Endothelial cell of umbilical vein (primary cell): Measurements from ENCODE around the gene CASP9. TPM values are rescaled to one million over a fixed set of nuclear protein-coding genes. Genes with fewer than 3 reads are reported as not detected.
"Not testable (repeated sequence)": the region's sequence is repeated elsewhere in the genome, so short reads cannot be mapped to it uniquely, and the experiment has no call there.

Source experiments
- BruUV-seq: library from RNA; stranded (reverse); fragments of 400-500 nt; replicated peaks from 2 replicates; lab custom pipeline; 2021; lab: Mats Ljungman, UMichigan
- CTCF ChIA-PET: fragments of 300-600, 350-600 bp; sonication (Branson Sonifier 250); formaldehyde crosslinking; loops from one replicate; lab custom pipeline; 2021; ENCODE audit warnings: antibody characterized with exemption, inconsistent platforms; lab: Charles Lee
- POLR2A ChIA-PET: fragments of 300-600, 350-600 bp; sonication (Branson Sonifier 250); formaldehyde crosslinking; loops from one replicate; lab custom pipeline; 2021; ENCODE audit warnings: antibody characterized with exemption, inconsistent platforms; lab: Charles Lee
- DNase-seq: peaks from one replicate; pipeline ENCODE4 v3.0.0-alpha.2; 2011; ENCODE audit warnings: low read depth, low spot score
- FAIRE-seq: peaks from 2 replicates; lab custom pipeline; 2011; peaks lifted over from hg19 to GRCh38; lab: Jason Lieb, UNC
- H2AFZ ChIP-seq: 2 replicates; pipeline ENCODE4 v1.6.0; 2012; ENCODE audit warnings: low read depth, low read length, control low read depth, inconsistent platforms
- H3K27ac ChIP-seq: 2 replicates; pipeline ENCODE4 v1.5.1; 2011; ENCODE audit warnings: low read depth, mild to moderate bottlenecking, control low read depth, low read length, moderate library complexity; ENCODE audit not compliant: insufficient read depth
- H3K27me3 ChIP-seq, 2 experiments: 2 replicates each; pipeline versions ENCODE4 v1.6.0 to v1.6.1; 2011; ENCODE audit warnings: low read length in 2 of 2, mixed read lengths in 1 of 2; ENCODE audit not compliant: control insufficient read depth in 2 of 2, insufficient read depth in 2 of 2
- H3K36me3 ChIP-seq, 2 experiments: 2 replicates in 1 of 2; 3 replicates in 1 of 2; pipeline ENCODE4 v1.5.1; 2011; ENCODE audit warnings: low read length in 2 of 2, mild to moderate bottlenecking in 1 of 2, moderate library complexity in 1 of 2; ENCODE audit not compliant: control insufficient read depth in 2 of 2, insufficient read depth in 2 of 2; ENCODE audit errors: extremely low read depth in 1 of 2
- H3K4me1 ChIP-seq: 3 replicates; pipeline ENCODE4 v1.5.1; 2011; ENCODE audit warnings: mild to moderate bottlenecking, low read length; ENCODE audit not compliant: control insufficient read depth, insufficient read depth; ENCODE audit errors: extremely low read depth
- H3K4me2 ChIP-seq: 2 replicates; pipeline ENCODE4 v1.6.1; 2011; ENCODE audit warnings: low read length, control low read depth, mixed read lengths; ENCODE audit not compliant: insufficient read depth
- H3K4me3 ChIP-seq, 3 experiments: fragments of 200-600 bp in 1 of 3; sonication (generic), shearing (Covaris generic) in 1 of 3; replicated peaks in 1 of 3; 2 replicates each; pipeline ENCODE4 v1.5.1; 2011 to 2016; ENCODE audit warnings: control low read depth in 3 of 3, low read length in 3 of 3, mild to moderate bottlenecking in 2 of 3, inconsistent platforms in 1 of 3, low read depth in 1 of 3, moderate library complexity in 1 of 3; ENCODE audit not compliant: insufficient read depth in 1 of 3
- H3K79me2 ChIP-seq: 2 replicates; pipeline ENCODE4 v1.6.0; 2012; ENCODE audit warnings: low read length, inconsistent platforms; ENCODE audit not compliant: control insufficient read depth, insufficient read depth
- H3K9ac ChIP-seq: replicated peaks from 2 replicates; pipeline ENCODE3; 2011; ENCODE audit warnings: low read length, control low read depth; ENCODE audit not compliant: insufficient read depth; ENCODE audit errors: extremely low read depth
- H3K9me1 ChIP-seq: replicated peaks from 3 replicates; pipeline ENCODE4 v1.6.0; 2011; ENCODE audit warnings: mild to moderate bottlenecking, low read length; ENCODE audit not compliant: control insufficient read depth, insufficient read depth; ENCODE audit errors: extremely low read depth
- H3K9me3 ChIP-seq: replicated peaks from 2 replicates; pipeline ENCODE4 v1.5.1; 2012; ENCODE audit warnings: low read length, inconsistent platforms; ENCODE audit not compliant: control insufficient read depth, insufficient read depth
- H4K20me1 ChIP-seq: replicated peaks from 2 replicates; pipeline ENCODE3; 2011; ENCODE audit warnings: mild to moderate bottlenecking, low read length; ENCODE audit not compliant: control insufficient read depth, insufficient read depth; ENCODE audit errors: extremely low read depth
- CTCF ChIP-seq, 2 donors: IDR thresholded peaks; 1 replicate in 1 of 2; 2 replicates in 1 of 2; pipeline ENCODE4 v1.5.1; 2011; ENCODE audit warnings: low read length in 2 of 2, mild to moderate bottlenecking in 2 of 2, moderate library complexity in 2 of 2, control low read depth in 1 of 2, inconsistent platforms in 1 of 2, low read depth in 1 of 2; ENCODE audit not compliant: insufficient read depth in 1 of 2; ENCODE audit errors: extremely low read depth in 1 of 2
- EZH2 ChIP-seq: IDR thresholded peaks from 2 replicates; pipeline ENCODE4 v1.6.1; 2012; ENCODE audit warnings: borderline replicate concordance, low read depth, mild to moderate bottlenecking, moderate library complexity, low read length, inconsistent platforms; ENCODE audit not compliant: severe bottlenecking
- FOS ChIP-seq: IDR thresholded peaks from 2 replicates; pipeline ENCODE4 v1.6.1; 2011; ENCODE audit warnings: mild to moderate bottlenecking, low read length, moderate library complexity, borderline replicate concordance; ENCODE audit not compliant: insufficient read depth
- GATA2 ChIP-seq: IDR thresholded peaks from 2 replicates; pipeline ENCODE4 v1.7.0; 2011; ENCODE audit warnings: low read depth, mild to moderate bottlenecking, moderate library complexity, mixed read lengths, low read length; ENCODE audit not compliant: insufficient read length, insufficient read depth
- JUN ChIP-seq: IDR thresholded peaks from 2 replicates; pipeline ENCODE4 v1.6.1; 2011; ENCODE audit warnings: borderline replicate concordance, low read depth; ENCODE audit not compliant: insufficient read length, insufficient read depth
- MAX ChIP-seq: IDR thresholded peaks from 2 replicates; pipeline ENCODE4 v1.6.1; 2011; ENCODE audit not compliant: insufficient read depth, insufficient read length
- MYC ChIP-seq: IDR thresholded peaks from one replicate; pipeline ENCODE4 v1.6.1; 2011; ENCODE audit warnings: mild to moderate bottlenecking, low read depth, low read length
- POLR2A ChIP-seq: IDR thresholded peaks from 2 replicates; pipeline ENCODE4 v1.6.1; 2012; ENCODE audit warnings: low read depth, mild to moderate bottlenecking, control low read depth, low read length
- POLR2AphosphoS5 ChIP-seq: IDR thresholded peaks from 2 replicates; pipeline ENCODE4 v1.6.1; 2012; ENCODE audit warnings: low read depth, mild to moderate bottlenecking, control low read depth, low read length, moderate library complexity; ENCODE audit not compliant: insufficient read depth
- dilution Hi-C: fragments of 300-500 bp; cut with MboI; formaldehyde crosslinking; loops from one replicate; pipeline ENCODE4 v1.15.0; 2019; ENCODE audit warnings: low sequenced_read_pairs; ENCODE audit not compliant: extremely low pct_ligation_motif_present
- intact Hi-C: fragments of 100-400 bp; cut with micrococcal nuclease; formaldehyde crosslinking; loops from one replicate; pipeline ENCODE4 v1.10.0; 2022
- polyA plus RNA-seq, 4 experiments: library from polyadenylated mRNA; depleted of rRNA in 3 of 4; stranded (reverse) in 3 of 4; unstranded in 1 of 4; fragments of >200 nt; gene quantifications; 2 replicates each; pipeline versions ENCODE4 v1.2.1 to v1.2.3, GENCODE V29; 2011 to 2012; ENCODE audit warnings: missing spikeins in 1 of 4
- total RNA-seq: library from RNA; stranded (reverse); gene quantifications from 2 replicates; pipeline ENCODE4 v1.2.3, GENCODE V29; 2021

CASP9 gene
- total and polyA plus RNA-seq, 2 donors (not counting 3 experiments of a cell fraction or from before 2014, with no cell fraction given): 10.5 to 14.1 TPM

- Histone ChIP-seq H3K9me3 (no peaks in the 10 kb centered on the region), H3K36me3 (no peaks in the 10 kb centered on the region), H3K9me1 (no peaks in the 10 kb centered on the region), H3K4me2 (no peak overlapping the region), H3K27me3 (no peaks in the 10 kb centered on the region), H3K9ac (no peak overlapping the region), H3K79me2 (peaks cover 5% of the 10 kb centered on the region), H4K20me1 (no peaks in the 10 kb centered on the region), H3K4me3 (no peak overlapping the region), H3K4me1 (peaks cover 21% of the 10 kb centered on the region), H3K27ac (no peak overlapping the region), H2AFZ (no peak overlapping the region)
- POLR2A ChIA-PET: no interaction called here
- no TSS peak for BruUV-seq
- FAIRE-seq (no peak), DNase-seq (no peak)
- TF ChIP-seq MYC (no peak), GATA2 (no peak), JUN (no peak), EZH2 (no peak), FOS (no peak), MAX (no peak), CTCF (IDR thresholded peaks at IDR 0.05; ENCODE audit: extremely low read depth in 1 of 2, insufficient read depth in 1 of 2, low read depth in 1 of 2, low read length in 2 of 2) (no peak), POLR2AphosphoS5 (no peak), POLR2A (no peak)
- dilution Hi-C loops: no loop called here
- intact Hi-C loops: loop anchor here (10.0 kb wide), 1 partner anchor 322 kb away; the partner anchor contains the start of gene SPEN
- CTCF ChIA-PET: no interaction called here
Observed at GRCh38 chr1:15522551-15522950, 1.5 kb downstream of the CASP9 start.

GRCh38 chr1:15521206-15521906, 2.7 kb downstream of the CASP9 start:
- intact Hi-C loops: loop anchor here (10.0 kb wide), 1 partner anchor 323 kb away; the partner anchor contains the start of gene SPEN
- H3K79me2 ChIP-seq, H2AFZ ChIP-seq, H4K20me1 ChIP-seq, H3K4me2 ChIP-seq, CTCF ChIA-PET, BruUV-seq, H3K27me3 ChIP-seq, H3K9me3 ChIP-seq, H3K4me3 ChIP-seq, H3K27ac ChIP-seq, H3K36me3 ChIP-seq, H3K9ac ChIP-seq, FAIRE-seq, DNase-seq, POLR2A ChIA-PET, dilution Hi-C loops, H3K9me1 ChIP-seq: not testable (repeated sequence)
- peaks cover 17% of the 10 kb centered on the region for H3K4me1 ChIP-seq
